Spinal cord (tissue), 10 donors: ENCODE measurements around the gene CAMK1D. TPM values are rescaled to one million over a fixed set of nuclear protein-coding genes. Genes with fewer than 3 reads are reported as not detected.

ENCODE experiments used
- DNase-seq, 6 donors: peaks; one replicate each; pipeline versions ENCODE4 v3.0.0 to v3.0.0-alpha.2; 2013 to 2015; ENCODE audit warnings: low spot score in 6 of 6, low read depth in 4 of 6
- H3K27ac ChIP-seq: one replicate; pipeline ENCODE4 v1.5.1; 2013; ENCODE audit warnings: low read depth, low read length, control low read depth
- H3K27me3 ChIP-seq: one replicate; pipeline ENCODE4 v1.6.1; 2013; ENCODE audit warnings: low read length; ENCODE audit not compliant: control insufficient read depth, insufficient read depth
- H3K36me3 ChIP-seq: one replicate; pipeline ENCODE4 v1.6.1; 2013; ENCODE audit warnings: low read length; ENCODE audit not compliant: control insufficient read depth, insufficient read depth
- H3K4me1 ChIP-seq: one replicate; pipeline ENCODE4 v1.6.1; 2013; ENCODE audit warnings: low read length; ENCODE audit not compliant: control insufficient read depth, insufficient read depth
- H3K4me3 ChIP-seq: one replicate; pipeline ENCODE4 v1.5.1; 2013; ENCODE audit warnings: low read depth, low read length, control low read depth
- H3K9me3 ChIP-seq: one replicate; pipeline ENCODE4 v1.6.1; 2013; ENCODE audit warnings: low read length; ENCODE audit not compliant: control insufficient read depth, insufficient read depth
- WGBS: methylation state at CpG from one replicate; pipeline ENCODE4 v1.1.5; 2013; ENCODE audit warnings: missing lambda C conversion rate; ENCODE audit not compliant: insufficient coverage; 5-methylcytosine and 5-hydroxymethylcytosine counted together
- polyA plus RNA-seq, 2 donors: library from polyadenylated mRNA; unstranded; fragments of 120-200 nt; gene quantifications; one replicate each; pipeline ENCODE4 v1.2.1, GENCODE V29; 2013; ENCODE audit not compliant: insufficient read length in 2 of 2
- total RNA-seq, 2 donors: library from RNA; depleted of rRNA in 1 of 2; stranded (reverse); fragments of 120-200 nt in 1 of 2; fragments of >200 nt in 1 of 2; gene quantifications; one replicate each; pipeline versions ENCODE4 v1.2.3 to v1.2.4, GENCODE V29; 2013 to 2014
- donor health status: healthy.

The CAMK1D gene
- total and polyA plus RNA-seq, 4 donors, result 25.2 to 39.0 (median 33.9) TPM

DNA sequence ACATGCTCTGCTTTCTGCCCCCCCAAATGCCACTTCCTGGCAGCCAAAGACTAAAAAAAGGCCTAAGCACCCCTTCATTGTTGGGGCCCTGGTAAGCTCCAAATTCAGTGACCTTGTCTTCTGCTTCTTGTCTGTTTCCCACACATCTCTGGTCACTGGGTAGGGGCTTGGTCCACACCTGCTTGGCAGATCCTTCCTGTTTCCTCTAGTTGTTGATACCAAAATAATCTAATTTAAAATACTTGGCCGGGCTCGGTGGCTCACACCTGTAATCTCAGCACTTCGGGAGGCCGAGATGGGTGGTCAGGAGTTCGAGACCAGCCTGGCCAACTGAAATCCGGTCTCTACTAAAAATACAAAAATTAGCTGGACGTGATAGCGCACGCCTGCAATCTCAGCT lies 130.6 kb downstream of the CAMK1D start:
- DNase-seq, result no peak
- WGBS, result 77% methylated on average over 7 of the region's 9 CpGs
- Histone ChIP-seq H3K36me3 (no peaks in the 10 kb centered on the region), H3K27me3 (no peaks in the 10 kb centered on the region), H3K4me1 (peaks cover 17% of the 10 kb centered on the region), H3K27ac (no peak overlapping the region), H3K9me3 (no peaks in the 10 kb centered on the region), H3K4me3 (no peak overlapping the region)

DNA sequence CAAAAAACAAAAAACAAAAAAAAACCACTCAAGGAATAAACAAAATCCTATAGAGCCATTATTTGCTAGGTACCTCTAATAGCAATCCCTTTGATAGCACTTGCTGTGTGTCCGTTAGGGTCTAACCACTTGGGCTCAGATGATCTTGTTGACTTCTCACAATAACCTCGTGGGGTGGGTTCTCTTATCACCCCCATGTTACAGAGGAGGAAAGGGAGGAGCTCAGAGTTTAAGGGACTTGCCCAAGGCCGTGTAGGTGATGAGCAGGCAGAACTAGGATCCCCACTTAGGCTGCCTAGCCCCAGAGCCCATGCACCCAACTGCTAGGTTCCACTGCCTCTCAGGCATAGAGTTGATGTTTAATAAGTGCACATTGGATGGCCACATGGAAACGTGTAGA lies 131.1 kb downstream of the CAMK1D start:
- no peak for DNase-seq
- H3K27ac ChIP-seq, result no peak overlapping the region
- no CpG with 5 or more reads among the region's 4 CpGs for WGBS

DNA sequence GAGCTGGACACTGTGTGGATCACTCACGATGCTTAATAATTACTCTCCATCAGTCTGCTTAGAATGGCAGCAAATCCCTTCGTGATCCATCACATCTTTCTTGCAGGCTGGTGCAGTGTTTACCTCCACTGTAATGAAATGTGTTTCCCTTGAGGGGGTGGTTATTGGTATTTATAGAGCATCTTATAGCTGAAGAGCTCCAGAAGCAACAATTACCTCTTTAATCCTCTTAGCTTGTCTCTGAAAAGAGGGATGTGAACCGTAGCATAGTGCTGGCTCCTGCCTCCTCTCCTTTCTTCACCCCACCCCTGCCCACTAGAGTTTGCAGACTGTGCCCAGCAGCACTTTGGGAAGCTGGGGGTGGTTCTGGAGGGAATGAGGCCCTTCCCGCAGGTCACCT lies 132.6 kb downstream of the CAMK1D start:
- Histone ChIP-seq H3K27ac (no peak overlapping the region), H3K4me3 (no peak overlapping the region), H3K36me3 (no peaks in the 10 kb centered on the region), H3K4me1 (peaks cover 23% of the 10 kb centered on the region), H3K27me3 (no peaks in the 10 kb centered on the region), H3K9me3 (no peaks in the 10 kb centered on the region)
- 48% methylated on average over 2 of the region's 4 CpGs for WGBS
- peak in 1 of 6 donors; percentile 91 for DNase-seq

More for the DNA sequence above, 131.1 kb downstream of the CAMK1D start:
- H3K27me3 ChIP-seq, result no peaks in the 10 kb centered on the region
- H3K36me3 ChIP-seq, result no peaks in the 10 kb centered on the region
- H3K4me1 ChIP-seq, result peaks cover 22% of the 10 kb centered on the region
- H3K4me3 ChIP-seq, result no peak overlapping the region
- no peaks in the 10 kb centered on the region for H3K9me3 ChIP-seq

DNA sequence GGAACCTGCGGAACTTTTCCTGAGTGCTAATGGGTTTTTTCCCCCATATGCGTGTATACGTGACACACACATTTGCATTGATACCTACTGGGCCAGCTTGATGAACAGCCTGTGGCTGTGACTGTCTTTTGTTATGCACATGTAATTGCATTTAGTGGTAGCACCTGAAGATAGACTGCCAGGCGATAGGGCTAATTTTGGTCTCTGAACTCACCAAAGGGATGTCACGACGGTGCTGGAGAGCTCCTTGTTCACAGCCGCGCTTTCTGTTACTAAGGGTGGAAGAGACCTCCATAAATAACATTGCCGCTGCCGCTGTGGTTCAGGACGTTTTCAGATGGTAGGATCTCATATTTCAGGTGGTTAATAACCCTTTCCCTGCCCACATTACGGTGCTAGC lies 133.2 kb downstream of the CAMK1D start:
- Histone ChIP-seq H3K9me3 (no peaks in the 10 kb centered on the region), H3K27ac (no peak overlapping the region), H3K4me3 (no peak overlapping the region), H3K36me3 (no peaks in the 10 kb centered on the region), H3K4me1 (peaks cover 23% of the 10 kb centered on the region), H3K27me3 (no peaks in the 10 kb centered on the region)
- WGBS, result 67% methylated on average over 6 of the region's 12 CpGs
- peak in 1 of 6 donors; percentile 64 for DNase-seq

DNA sequence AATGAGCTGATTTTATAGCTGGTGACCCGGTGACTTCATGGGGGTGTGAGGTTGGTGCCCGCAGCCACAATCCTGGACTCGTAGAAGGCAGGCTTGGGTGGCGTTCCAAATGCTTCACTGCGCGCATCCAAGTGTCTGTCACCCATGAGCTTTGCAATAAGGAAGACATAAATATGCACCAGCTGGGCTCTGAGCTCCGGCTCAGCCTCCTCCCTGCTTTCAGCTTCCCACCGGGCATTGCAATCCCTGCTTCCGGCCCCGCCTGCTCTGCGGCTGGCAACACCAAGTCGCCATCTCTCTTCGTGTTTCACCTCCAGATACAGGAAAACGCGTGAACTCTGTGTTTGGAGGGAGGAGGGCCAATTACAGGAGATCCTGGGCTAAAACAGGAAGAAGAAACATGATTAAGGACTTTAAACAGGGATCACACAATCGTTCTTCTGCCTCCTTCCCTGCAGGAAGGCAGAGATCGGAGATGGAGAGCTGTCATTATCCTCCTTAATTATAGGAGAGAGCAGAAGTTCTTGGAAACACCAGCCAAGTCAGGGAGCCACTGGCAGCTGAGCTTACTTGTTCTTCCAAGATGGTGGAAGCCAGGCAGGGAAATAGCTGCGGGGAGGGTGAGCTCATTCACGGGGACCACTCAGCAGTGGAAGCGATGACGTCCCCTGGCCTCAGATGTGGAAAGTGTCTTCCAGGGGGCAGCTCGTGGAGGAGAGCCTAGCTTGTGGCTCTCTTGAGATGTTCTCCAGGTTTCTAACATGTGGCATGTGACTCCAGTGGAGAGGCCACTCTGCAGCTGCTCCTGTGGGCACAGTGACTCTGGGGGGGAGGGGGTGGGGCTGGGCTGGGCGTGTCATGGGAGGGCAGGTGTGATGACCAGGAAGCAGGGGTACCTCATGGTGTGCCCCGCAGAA lies 134.9 kb downstream of the CAMK1D start:
- Histone ChIP-seq H3K4me3 (no peak overlapping the region), H3K4me1 (peaks cover 23% of the 10 kb centered on the region), H3K36me3 (no peaks in the 10 kb centered on the region), H3K27me3 (no peaks in the 10 kb centered on the region), H3K27ac (no peak overlapping the region), H3K9me3 (no peaks in the 10 kb centered on the region)
- peak in 2 of 6 donors; percentile 73 to 82 for DNase-seq
- 73% methylated on average over 14 of the region's 24 CpGs for WGBS

DNA sequence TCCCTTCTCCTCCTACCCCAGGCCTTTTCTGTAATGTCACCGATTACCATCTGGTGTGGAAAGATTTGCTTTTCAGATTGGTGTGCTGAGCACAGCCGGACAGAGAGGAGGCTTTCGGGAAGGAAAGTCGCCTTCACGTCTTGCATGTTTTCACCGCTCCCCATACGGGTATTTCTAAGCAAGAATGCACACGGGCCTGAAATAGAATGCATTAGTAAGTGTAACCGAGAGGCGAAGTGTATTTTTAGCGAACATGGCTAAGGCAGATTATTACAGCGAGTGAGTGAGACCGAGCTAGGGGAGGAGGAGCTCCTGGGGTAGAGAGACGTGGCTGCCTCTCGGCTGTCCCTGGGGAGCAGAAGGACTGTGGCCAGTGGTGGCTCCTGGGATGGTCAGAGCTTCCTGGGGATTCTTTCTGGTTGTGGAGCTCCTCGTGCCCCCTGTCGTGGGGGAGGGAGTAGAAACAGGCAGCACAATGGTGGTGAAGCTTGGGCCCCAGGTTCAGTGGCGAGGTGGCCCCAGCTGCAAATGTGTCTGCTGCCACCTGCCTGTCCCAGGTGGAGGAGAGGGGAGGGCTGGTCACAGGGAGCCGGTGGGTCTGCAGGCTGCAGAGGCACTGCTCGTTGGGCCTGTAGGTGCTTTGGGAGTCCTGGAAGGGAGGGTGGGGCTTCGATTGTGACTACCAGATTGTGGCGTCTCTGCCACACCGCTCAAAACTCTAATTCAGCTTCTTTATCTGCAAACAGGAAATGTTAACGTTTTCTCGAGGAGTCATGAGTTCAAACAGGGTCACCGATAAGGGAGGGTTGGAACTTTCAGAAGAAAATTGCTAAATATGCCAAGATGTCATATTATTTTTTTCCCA lies 135.8 kb downstream of the CAMK1D start:
- Histone ChIP-seq H3K4me3 (no peak overlapping the region), H3K27ac (no peak overlapping the region)
- peak in 2 of 6 donors; percentile 59 to 69 for DNase-seq

DNA sequence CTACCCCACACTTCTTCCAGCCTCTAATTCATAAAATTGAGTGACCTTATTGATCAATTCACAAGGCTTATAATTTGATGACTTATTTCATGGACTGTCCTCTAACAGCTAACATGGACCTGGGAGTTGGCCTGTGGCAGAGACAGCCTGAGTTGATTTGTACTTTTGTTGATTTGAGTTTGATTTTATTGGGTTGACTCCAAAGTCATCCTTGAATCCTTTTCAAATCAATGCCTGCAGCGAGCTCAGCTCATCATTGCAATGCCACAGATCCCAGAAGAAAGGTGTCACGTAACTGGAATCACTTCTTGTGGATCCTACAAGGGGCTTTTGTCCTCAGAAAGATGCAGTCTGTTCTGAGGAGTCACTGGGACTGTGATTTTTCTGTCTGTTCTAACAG lies 138.0 kb downstream of the CAMK1D start:
- H3K27ac ChIP-seq, result no peak overlapping the region
- DNase-seq, result no peak
- H3K36me3 ChIP-seq, result no peaks in the 10 kb centered on the region
- no peaks in the 10 kb centered on the region for H3K27me3 ChIP-seq
- H3K9me3 ChIP-seq, result no peaks in the 10 kb centered on the region
- no peak overlapping the region for H3K4me3 ChIP-seq
- peaks cover 19% of the 10 kb centered on the region for H3K4me1 ChIP-seq
- WGBS, result 50% methylated on average over 1 of the region's 2 CpGs

More for the DNA sequence above, 135.8 kb downstream of the CAMK1D start:
- H3K27me3 ChIP-seq, result no peaks in the 10 kb centered on the region
- H3K4me1 ChIP-seq, result peaks cover 23% of the 10 kb centered on the region
- 69% methylated on average over 19 of the region's 26 CpGs for WGBS
- H3K36me3 ChIP-seq, result no peaks in the 10 kb centered on the region
- H3K9me3 ChIP-seq, result no peaks in the 10 kb centered on the region

DNA sequence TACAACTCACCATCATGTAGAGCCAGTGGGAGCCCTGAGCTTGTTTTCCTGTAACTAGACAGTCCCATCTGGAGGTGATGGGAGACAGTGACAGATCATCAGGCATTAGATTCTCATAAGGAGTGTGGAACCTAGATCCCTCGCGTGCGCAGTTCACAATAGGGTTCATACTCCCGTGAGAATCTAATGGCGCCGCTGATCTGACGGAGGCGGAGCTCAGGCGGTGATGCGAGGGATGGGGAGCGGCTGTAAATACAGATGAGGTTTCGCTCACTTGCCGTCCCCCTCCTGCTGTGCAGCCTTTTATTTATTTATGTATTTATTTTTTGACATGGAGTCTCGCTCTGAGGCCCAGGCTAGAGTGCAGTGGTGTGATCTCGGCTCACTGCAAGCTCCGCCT lies 139.3 kb downstream of the CAMK1D start:
- Histone ChIP-seq H3K27me3 (no peaks in the 10 kb centered on the region), H3K36me3 (no peaks in the 10 kb centered on the region), H3K4me3 (no peak overlapping the region), H3K9me3 (no peaks in the 10 kb centered on the region), H3K27ac (no peak overlapping the region), H3K4me1 (peaks cover 17% of the 10 kb centered on the region)
- DNase-seq, result no peak
- 97% methylated on average over 6 of the region's 16 CpGs for WGBS

DNA sequence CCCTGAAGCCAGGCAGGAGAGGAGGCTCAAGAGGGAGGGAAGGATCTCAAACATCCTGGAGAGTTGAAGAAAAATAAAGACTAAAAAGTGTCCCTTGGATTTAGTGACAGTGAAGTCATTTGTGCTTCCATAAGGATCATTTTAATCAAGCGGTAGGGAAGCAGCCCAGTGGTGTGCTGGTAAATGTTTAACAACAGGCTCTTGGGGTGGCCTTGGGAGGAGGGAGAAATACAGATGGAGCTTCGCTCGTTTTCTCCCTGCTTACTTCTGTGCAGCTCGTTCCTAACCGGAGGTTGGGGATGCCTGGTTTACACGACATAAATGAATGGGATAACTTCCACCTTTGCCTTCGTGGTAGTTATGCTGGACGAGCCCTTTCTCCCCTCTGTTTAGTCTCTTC lies 140.0 kb downstream of the CAMK1D start:
- H3K4me3 ChIP-seq, result no peak overlapping the region
- no peak for DNase-seq
- no peaks in the 10 kb centered on the region for H3K27me3 ChIP-seq
- peaks cover 11% of the 10 kb centered on the region for H3K4me1 ChIP-seq
- no peaks in the 10 kb centered on the region for H3K9me3 ChIP-seq
- 54% methylated on average over 6 of the region's 8 CpGs for WGBS
- no peak overlapping the region for H3K27ac ChIP-seq
- no peaks in the 10 kb centered on the region for H3K36me3 ChIP-seq
